Omental fat pad (tissue), 4 donors: ENCODE results near the gene ADAMTS7. TPM values are rescaled to one million over a fixed set of nuclear protein-coding genes. Genes with fewer than 3 reads are reported as not detected.
"Not testable (repeated sequence)": the region's sequence is repeated elsewhere in the genome, so short reads cannot be mapped to it uniquely, and the experiment has no call there.

Experiments used
- ATAC-seq: fragments of 150-250 bp; one replicate; pipeline ENCODE4 v1.9.1; 2016; ENCODE audit warnings: mild to moderate bottlenecking, moderate library complexity; ENCODE audit not compliant: low FRiP score
- DNase-seq: peaks from one replicate; pipeline ENCODE4 v3.0.0-alpha.2; 2019; ENCODE audit warnings: low spot score
- total RNA-seq, 4 donors: library from RNA; depleted of rRNA; stranded (reverse); fragments of >200 nt; gene quantifications; one replicate each; pipeline ENCODE4 v1.1.0, GENCODE V29; 2016
- TF ChIP-seq, protein P1 (sequence below), 3 donors: fragments of 450-650 bp; IDR thresholded peaks; one replicate each; pipeline ENCODE4 v1.5.1; 2016 to 2017; ENCODE audit warnings: antibody characterized with exemption in 3 of 3, mild to moderate bottlenecking in 3 of 3, moderate library complexity in 2 of 3

The ADAMTS7 gene
- total RNA-seq, 4 donors from 2014 or later, result 4.4 to 7.8 (median 6.3) TPM

DNA sequence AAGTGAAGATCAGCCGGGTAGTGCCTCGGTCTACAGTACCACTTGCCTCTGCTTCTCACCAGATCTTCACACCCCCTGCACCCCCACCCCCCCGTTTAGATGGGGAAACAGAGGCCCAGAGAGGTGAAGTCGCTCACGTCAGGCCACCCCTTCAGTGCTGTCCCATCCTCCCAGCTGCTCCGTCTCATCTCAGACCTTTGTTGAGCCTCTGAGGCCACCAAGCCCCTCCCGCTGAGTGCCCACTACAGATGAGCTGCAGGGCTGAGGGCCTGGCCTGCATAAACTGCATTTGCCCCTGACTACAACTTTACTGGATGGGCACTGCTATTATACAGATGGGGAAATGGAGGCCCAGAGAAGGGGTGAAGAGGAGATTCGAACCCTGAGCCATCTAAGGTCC is 35.8 kb downstream of the ADAMTS7 start:
- TF ChIP-seq, protein P1, sequence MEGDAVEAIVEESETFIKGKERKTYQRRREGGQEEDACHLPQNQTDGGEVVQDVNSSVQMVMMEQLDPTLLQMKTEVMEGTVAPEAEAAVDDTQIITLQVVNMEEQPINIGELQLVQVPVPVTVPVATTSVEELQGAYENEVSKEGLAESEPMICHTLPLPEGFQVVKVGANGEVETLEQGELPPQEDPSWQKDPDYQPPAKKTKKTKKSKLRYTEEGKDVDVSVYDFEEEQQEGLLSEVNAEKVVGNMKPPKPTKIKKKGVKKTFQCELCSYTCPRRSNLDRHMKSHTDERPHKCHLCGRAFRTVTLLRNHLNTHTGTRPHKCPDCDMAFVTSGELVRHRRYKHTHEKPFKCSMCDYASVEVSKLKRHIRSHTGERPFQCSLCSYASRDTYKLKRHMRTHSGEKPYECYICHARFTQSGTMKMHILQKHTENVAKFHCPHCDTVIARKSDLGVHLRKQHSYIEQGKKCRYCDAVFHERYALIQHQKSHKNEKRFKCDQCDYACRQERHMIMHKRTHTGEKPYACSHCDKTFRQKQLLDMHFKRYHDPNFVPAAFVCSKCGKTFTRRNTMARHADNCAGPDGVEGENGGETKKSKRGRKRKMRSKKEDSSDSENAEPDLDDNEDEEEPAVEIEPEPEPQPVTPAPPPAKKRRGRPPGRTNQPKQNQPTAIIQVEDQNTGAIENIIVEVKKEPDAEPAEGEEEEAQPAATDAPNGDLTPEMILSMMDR (IDR thresholded peaks at IDR 0.05), result no peak
- no peak for DNase-seq
- ATAC-seq, result no peak

GRCh38 chr15:78774451-78774990 is 36.7 kb downstream of the ADAMTS7 start:
- DNase-seq, ATAC-seq: not testable (repeated sequence)

DNA sequence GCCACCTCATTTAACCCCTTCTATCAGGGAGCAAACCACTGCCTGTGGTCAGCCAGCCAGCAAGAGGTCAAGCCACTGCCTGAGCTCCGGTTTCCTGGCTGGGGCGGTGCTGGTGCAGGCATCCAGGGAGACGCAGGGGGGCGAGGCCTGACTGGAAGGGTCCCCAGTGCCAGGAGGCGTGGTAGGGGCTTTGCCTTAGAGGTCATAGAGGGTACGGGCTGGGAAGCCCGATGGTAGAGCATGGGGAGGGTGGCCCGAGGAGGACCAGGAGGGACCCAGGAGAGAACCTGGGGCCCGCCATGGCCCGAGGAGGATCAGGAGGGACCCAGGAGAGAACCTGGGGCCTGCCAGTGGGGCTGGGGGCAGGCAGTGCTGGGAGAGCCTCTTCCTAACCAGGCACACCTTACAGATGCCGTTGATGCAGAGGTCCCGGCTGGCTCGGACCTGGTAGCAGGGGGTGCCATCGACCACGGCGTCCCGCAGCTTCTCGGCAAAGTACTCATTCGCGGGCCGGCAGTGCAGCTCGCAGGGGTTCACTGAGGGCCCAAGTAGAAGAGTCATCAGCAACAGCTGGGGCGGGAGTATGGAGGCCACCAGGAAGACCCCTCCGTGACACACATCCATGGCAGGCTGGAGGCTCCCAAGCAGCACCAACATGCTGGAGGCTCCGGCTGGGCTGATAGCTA is 37.4 kb downstream of the ADAMTS7 start:
- ATAC-seq, DNase-seq: not testable (repeated sequence)

GRCh38 chr15:78772738-78773137 is 38.5 kb downstream of the ADAMTS7 start:
- DNase-seq (no peak), ATAC-seq (no peak)
- TF ChIP-seq, protein P1 (IDR thresholded peaks at IDR 0.05), result no peak

DNA sequence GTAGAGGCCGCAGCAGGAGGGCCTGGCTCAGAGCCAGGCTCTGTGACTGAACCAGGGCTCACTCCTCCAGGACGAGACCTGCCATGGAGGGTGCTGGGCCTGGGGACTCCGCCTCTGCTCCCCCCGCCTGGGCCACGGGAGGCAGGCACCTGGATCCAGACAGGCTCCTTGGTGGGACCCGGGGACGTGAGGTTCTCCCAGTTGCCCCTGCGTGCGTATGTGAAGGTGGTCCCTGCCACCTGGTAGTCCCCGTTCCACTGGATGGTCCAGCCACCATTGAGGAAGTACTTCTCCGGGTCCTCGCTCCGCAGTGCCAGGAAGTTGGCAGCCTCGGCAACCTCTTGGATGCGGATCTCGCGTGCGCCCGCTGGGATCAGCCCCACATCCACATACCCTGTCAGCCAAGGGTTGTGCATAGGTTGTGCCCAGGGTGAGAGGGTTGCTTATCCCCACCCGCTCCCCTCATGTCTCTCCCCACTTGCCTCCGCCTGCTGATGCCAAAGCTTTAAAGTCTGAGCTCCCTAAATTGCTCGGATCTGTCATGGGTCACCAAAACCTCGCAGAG is 39.7 kb downstream of the ADAMTS7 start:
- ATAC-seq, DNase-seq: not testable (repeated sequence)

DNA sequence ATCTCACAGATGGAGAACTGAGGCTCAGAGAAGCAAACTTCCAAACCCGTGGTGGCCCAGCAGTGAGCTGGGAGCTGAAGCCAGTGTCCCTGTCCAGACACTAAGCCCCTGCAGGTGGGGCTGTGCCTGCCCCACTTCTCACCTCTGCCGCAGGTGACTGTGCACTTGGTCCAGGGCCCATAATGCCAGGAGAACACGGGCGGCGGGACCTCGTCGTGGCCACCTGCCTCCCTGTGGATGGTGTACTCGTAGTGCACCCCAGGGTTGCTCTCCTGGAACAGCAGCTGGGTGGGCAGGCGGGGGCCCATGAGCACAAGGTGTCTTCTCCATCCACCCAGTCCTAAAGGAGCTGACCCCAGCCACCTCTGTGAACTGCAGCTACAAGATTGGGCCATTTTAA is 40.2 kb downstream of the ADAMTS7 start:
- DNase-seq, ATAC-seq: not testable (repeated sequence)

DNA sequence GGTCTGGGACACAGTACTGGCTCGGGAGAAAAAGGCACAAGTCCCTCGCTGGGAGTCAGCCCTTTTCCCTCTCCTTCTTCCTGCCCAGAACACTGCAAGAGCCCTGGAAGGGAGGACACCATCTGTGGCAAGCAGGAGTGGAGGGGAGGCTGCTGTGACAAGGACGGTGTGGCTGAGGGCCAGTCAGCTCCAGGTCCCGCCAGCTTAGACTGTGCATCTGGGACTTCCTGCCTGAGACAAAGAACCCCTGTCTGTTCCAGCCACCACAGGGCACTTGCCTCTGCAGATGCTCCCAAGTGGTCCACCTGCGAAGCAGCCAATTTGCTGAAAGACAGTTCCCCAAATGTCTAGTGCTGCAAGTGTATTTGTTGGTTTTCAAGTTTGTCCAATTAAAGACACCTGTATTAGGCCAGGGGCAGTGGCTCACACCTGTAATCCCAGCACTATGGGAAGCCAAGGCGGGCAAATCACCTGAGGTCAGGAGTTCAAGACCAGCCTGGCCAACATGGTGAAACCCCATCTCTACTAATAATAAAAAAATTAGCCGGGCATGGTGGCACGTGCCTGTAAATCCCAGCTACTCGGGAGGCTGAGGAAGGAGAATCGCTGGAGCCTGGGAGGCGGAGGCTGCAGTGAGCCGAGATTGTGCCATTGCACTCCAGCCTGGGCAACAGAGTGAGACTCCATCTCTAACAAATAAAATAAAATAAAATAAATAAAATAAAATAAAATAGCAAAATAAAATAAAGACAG is 41.6 kb downstream of the ADAMTS7 start:
- not testable (repeated sequence) for DNase-seq, ATAC-seq

DNA sequence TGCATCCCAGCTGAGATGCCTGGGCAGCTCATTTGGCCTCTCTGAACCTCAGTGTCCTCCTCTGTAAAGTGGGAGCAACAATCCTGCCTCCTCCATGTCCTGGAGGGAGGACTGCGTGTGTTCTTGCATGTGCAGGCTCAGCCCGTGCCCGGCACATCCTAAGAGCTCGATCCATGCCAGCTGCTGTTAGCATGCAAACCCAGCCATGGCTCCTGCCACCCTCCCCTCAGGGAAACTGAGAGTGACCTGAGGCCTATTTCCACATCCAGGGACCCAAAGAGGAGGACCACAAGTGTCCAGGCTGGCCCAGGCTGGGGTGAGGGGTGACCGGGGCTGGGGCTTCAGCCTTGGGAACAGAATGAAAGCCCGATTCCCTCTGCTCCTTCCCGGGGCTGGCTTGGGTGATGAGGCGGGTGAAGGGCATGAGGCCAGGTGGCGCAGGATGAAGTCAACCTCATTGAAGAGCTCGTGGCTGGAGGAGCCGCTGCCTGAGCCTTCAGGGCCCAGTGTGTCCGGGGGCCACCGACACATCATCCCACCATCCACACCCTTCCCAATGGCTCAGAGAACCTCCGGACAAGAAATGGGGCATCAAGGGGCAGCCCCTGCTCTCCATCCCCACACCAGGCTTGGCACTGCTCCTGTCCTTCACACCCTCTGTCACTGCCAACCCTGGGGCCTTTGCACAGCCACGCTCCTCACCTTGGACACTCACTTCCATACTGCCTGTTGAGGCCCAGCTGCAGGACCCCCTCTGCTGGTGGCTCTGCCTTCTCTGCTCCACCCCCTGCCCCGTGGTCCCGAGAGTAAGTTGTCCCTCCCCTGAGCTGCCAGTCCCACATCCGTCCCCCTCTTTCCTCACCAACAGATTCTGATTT is 42.5 kb downstream of the ADAMTS7 start:
- ATAC-seq (no peak), DNase-seq (no peak)
- TF ChIP-seq, protein P1 (IDR thresholded peaks at IDR 0.05), result no peak

GRCh38 chr15:78768096-78768495 is 43.2 kb downstream of the ADAMTS7 start:
- ATAC-seq, result no peak
- no peak for DNase-seq
- TF ChIP-seq, protein P1 (IDR thresholded peaks at IDR 0.05), result no peak
